OCI-LY1 (cell line): ENCODE measurements around the gene GHRL.
A peak's percentile ranks its signal among the peaks of the same experiment; 100 is the strongest.

Experiments
- CTCF ChIP-seq: fragments of 200-600 bp; sonication (generic), shearing (Covaris generic); IDR thresholded peaks from 2 replicates; pipeline ENCODE4 v1.5.1; 2017; ENCODE audit warnings: mild to moderate bottlenecking, antibody characterized with exemption, low read length, moderate library complexity, mixed read lengths
- EZH2 ChIP-seq: fragments of 200-600 bp; sonication (generic), shearing (Covaris generic); IDR thresholded peaks from 2 replicates; pipeline ENCODE4 v1.8.0; 2017; ENCODE audit warnings: borderline replicate concordance, mixed run types, mild to moderate bottlenecking, antibody characterized with exemption, low read length, moderate library complexity, mixed read lengths

DNA sequence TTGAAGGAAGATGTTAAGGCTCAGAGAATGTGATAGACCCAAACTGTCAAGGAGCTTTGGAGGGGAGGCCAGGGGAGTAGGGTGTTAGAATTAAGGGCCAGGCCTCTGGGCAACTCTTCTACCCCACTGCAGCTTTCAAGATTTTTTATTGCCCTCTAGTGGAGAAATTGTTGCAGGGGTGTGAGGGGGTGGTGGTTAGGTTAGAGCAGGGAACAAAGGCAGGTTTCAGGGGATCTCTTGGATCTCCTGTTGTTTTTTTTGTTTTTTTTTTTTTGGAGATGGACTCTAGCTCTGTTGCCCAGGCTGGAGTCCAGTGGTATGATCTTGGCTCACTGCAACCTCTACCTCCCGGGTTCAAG is 29.6 kb upstream of the GHRL start:
- no peak for TF ChIP-seq EZH2
- peak; percentile 68 for TF ChIP-seq CTCF
